Loucy (cell line): Measurements from ENCODE around the gene PPP1R27.

Experiments used
- H2AFZ ChIP-seq: fragments of 200-600 bp; sonication (generic); 2 replicates; pipeline ENCODE4 v1.6.0; 2016; ENCODE audit warnings: antibody characterized with exemption, mild to moderate bottlenecking, low read length, moderate library complexity
- H3F3A ChIP-seq: fragments of 200-600 bp; 2 replicates; pipeline ENCODE4 v1.6.0; 2016; ENCODE audit warnings: antibody characterized with exemption, low read depth, mild to moderate bottlenecking
- H3K27me3 ChIP-seq: fragments of 200-600 bp; sonication (generic); 2 replicates; pipeline ENCODE4 v1.6.1; 2014; ENCODE audit warnings: low read length, mild to moderate bottlenecking; ENCODE audit not compliant: insufficient read depth, poor library complexity, severe bottlenecking
- H3K36me3 ChIP-seq: fragments of 200-600 bp; sonication (generic); 2 replicates; pipeline ENCODE4 v1.6.1; 2016; ENCODE audit warnings: low read length; ENCODE audit not compliant: insufficient read depth
- H3K4me1 ChIP-seq: fragments of 200-600 bp; sonication (generic); 2 replicates; pipeline ENCODE4 v1.5.1; 2014; ENCODE audit warnings: low read length, mild to moderate bottlenecking; ENCODE audit not compliant: insufficient read depth, poor library complexity, severe bottlenecking
- H3K4me2 ChIP-seq: fragments of 200-600 bp; sonication (generic); 2 replicates; pipeline ENCODE4 v1.6.0; 2014; ENCODE audit warnings: antibody characterized with exemption, low read length, low read depth, mild to moderate bottlenecking; ENCODE audit not compliant: poor library complexity, severe bottlenecking
- H3K4me3 ChIP-seq: fragments of 200-600 bp; sonication (generic); 2 replicates; pipeline ENCODE4 v1.5.1; 2014; ENCODE audit warnings: low read length, mild to moderate bottlenecking, mixed read lengths; ENCODE audit not compliant: poor library complexity, severe bottlenecking
- H3K79me2 ChIP-seq: fragments of 200-600 bp; sonication (generic); 2 replicates; pipeline ENCODE4 v1.6.1; 2014; ENCODE audit warnings: low read length; ENCODE audit not compliant: insufficient read depth
- H3K9ac ChIP-seq: fragments of 200-600 bp; sonication (generic); 2 replicates; pipeline ENCODE4 v1.6.0; 2014; ENCODE audit warnings: mild to moderate bottlenecking, low read depth, low read length, moderate library complexity; ENCODE audit not compliant: poor library complexity, severe bottlenecking
- H3K9me2 ChIP-seq: fragments of 200-600 bp; sonication (generic); replicated peaks from 2 replicates; pipeline ENCODE4 v1.6.1; 2016; ENCODE audit warnings: low read depth, low read length, mixed read lengths
- H3K9me3 ChIP-seq: fragments of 200-600 bp; sonication (generic); 2 replicates; pipeline ENCODE4 v1.6.1; 2014; ENCODE audit warnings: mild to moderate bottlenecking, antibody characterized with exemption, low read length, low read depth; ENCODE audit not compliant: insufficient read depth
- H4K20me1 ChIP-seq: fragments of 200-600 bp; sonication (generic); 2 replicates; pipeline ENCODE4 v1.6.0; 2014; ENCODE audit warnings: antibody characterized with exemption, low read length, mild to moderate bottlenecking; ENCODE audit not compliant: insufficient read depth, poor library complexity, severe bottlenecking
- CTCF ChIP-seq: fragments of 200-600 bp; sonication (generic); conservative IDR thresholded peaks from 2 replicates; pipeline ENCODE4 v1.5.1; 2014; ENCODE audit warnings: mild to moderate bottlenecking, antibody characterized with exemption, low read length
- EZH2phosphoT487 ChIP-seq: fragments of 200-600 bp; IDR thresholded peaks from 2 replicates; pipeline ENCODE4 v1.6.1; 2018; ENCODE audit warnings: antibody characterized with exemption, mild to moderate bottlenecking, moderate library complexity, borderline replicate concordance

Gene PPP1R27

GRCh38 chr17:81792675-81793615 is 41.9 kb downstream of the PPP1R27 start:
- no peak overlapping the region for H3K4me2 ChIP-seq
- H3K9me3 ChIP-seq: no peaks in the 10 kb centered on the region
- H3K9ac ChIP-seq: no peak overlapping the region
- H3K4me3 ChIP-seq: no peak overlapping the region
- no peaks in the 10 kb centered on the region for H3K9me2 ChIP-seq
- no peaks in the 10 kb centered on the region for H3K79me2 ChIP-seq
- H3K4me1 ChIP-seq: no peaks in the 10 kb centered on the region
- H4K20me1 ChIP-seq: no peaks in the 10 kb centered on the region
- H3F3A ChIP-seq: no peaks in the 10 kb centered on the region
- no peak for TF ChIP-seq CTCF
- no peak for TF ChIP-seq EZH2phosphoT487
- H2AFZ ChIP-seq: no peak overlapping the region
- H3K36me3 ChIP-seq: no peaks in the 10 kb centered on the region
- no peaks in the 10 kb centered on the region for H3K27me3 ChIP-seq
